ENCODE measurements around the gene ALK.

DNA sequence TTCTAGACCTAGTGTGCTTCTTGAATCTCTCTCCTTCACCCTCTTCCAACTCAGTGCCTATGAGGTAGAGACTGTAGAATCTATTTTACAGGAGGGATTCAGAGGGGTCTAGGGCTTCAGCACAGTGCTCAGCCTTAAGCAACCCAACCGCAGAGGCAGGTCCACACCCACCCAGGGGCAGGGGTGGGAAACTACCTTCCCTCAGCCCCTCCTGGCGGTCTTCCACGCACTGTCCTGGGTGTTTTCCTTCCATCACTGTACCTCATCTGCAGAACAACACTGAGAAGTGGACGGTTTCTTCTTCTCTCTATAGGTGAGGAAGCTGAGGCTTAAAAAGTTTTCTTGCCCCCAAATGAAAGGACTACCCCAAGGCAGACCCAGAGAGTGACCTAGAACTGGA, 222.3 kb downstream of the ALK start:
- TF ChIP-seq CTCF (IDR thresholded peaks at IDR 0.05; ENCODE audit: borderline replicate concordance, extremely low read depth, low read length, poor library complexity, severe bottlenecking), result no peak
- no peak for TF ChIP-seq EZH2 (IDR thresholded peaks at IDR 0.05; ENCODE audit: borderline replicate concordance, low read depth, low read length, severe bottlenecking)

All from DND-41 (cell line).